Endothelial cell of umbilical vein (primary cell): ENCODE measurements around the gene GRID2. TPM values are rescaled to one million over a fixed set of nuclear protein-coding genes. Genes with fewer than 3 reads are reported as not detected.

Experiments
- BruUV-seq: library from RNA; stranded (reverse); fragments of 400-500 nt; replicated peaks from 2 replicates; lab custom pipeline; 2021; lab: Mats Ljungman, UMichigan
- CTCF ChIA-PET: fragments of 300-600, 350-600 bp; sonication (Branson Sonifier 250); formaldehyde crosslinking; loops from one replicate; lab custom pipeline; 2021; ENCODE audit warnings: antibody characterized with exemption, inconsistent platforms; lab: Charles Lee
- POLR2A ChIA-PET: fragments of 300-600, 350-600 bp; sonication (Branson Sonifier 250); formaldehyde crosslinking; loops from one replicate; lab custom pipeline; 2021; ENCODE audit warnings: antibody characterized with exemption, inconsistent platforms; lab: Charles Lee
- DNase-seq: peaks from one replicate; pipeline ENCODE4 v3.0.0-alpha.2; 2011; ENCODE audit warnings: low read depth, low spot score
- FAIRE-seq: peaks from 2 replicates; lab custom pipeline; 2011; peaks lifted over from hg19 to GRCh38; lab: Jason Lieb, UNC
- H2AFZ ChIP-seq: 2 replicates; pipeline ENCODE4 v1.6.0; 2012; ENCODE audit warnings: low read depth, low read length, control low read depth, inconsistent platforms
- H3K27ac ChIP-seq: 2 replicates; pipeline ENCODE4 v1.5.1; 2011; ENCODE audit warnings: low read depth, mild to moderate bottlenecking, control low read depth, low read length, moderate library complexity; ENCODE audit not compliant: insufficient read depth
- H3K27me3 ChIP-seq, 2 experiments: 2 replicates each; pipeline versions ENCODE4 v1.6.0 to v1.6.1; 2011; ENCODE audit warnings: low read length in 2 of 2, mixed read lengths in 1 of 2; ENCODE audit not compliant: control insufficient read depth in 2 of 2, insufficient read depth in 2 of 2
- H3K36me3 ChIP-seq, 2 experiments: 2 replicates in 1 of 2; 3 replicates in 1 of 2; pipeline ENCODE4 v1.5.1; 2011; ENCODE audit warnings: low read length in 2 of 2, mild to moderate bottlenecking in 1 of 2, moderate library complexity in 1 of 2; ENCODE audit not compliant: control insufficient read depth in 2 of 2, insufficient read depth in 2 of 2; ENCODE audit errors: extremely low read depth in 1 of 2
- H3K4me1 ChIP-seq: 3 replicates; pipeline ENCODE4 v1.5.1; 2011; ENCODE audit warnings: mild to moderate bottlenecking, low read length; ENCODE audit not compliant: control insufficient read depth, insufficient read depth; ENCODE audit errors: extremely low read depth
- H3K4me2 ChIP-seq: 2 replicates; pipeline ENCODE4 v1.6.1; 2011; ENCODE audit warnings: low read length, control low read depth, mixed read lengths; ENCODE audit not compliant: insufficient read depth
- H3K4me3 ChIP-seq, 3 experiments: fragments of 200-600 bp in 1 of 3; sonication (generic), shearing (Covaris generic) in 1 of 3; replicated peaks in 1 of 3; 2 replicates each; pipeline ENCODE4 v1.5.1; 2011 to 2016; ENCODE audit warnings: control low read depth in 3 of 3, low read length in 3 of 3, mild to moderate bottlenecking in 2 of 3, inconsistent platforms in 1 of 3, low read depth in 1 of 3, moderate library complexity in 1 of 3; ENCODE audit not compliant: insufficient read depth in 1 of 3
- H3K79me2 ChIP-seq: 2 replicates; pipeline ENCODE4 v1.6.0; 2012; ENCODE audit warnings: low read length, inconsistent platforms; ENCODE audit not compliant: control insufficient read depth, insufficient read depth
- H3K9ac ChIP-seq: replicated peaks from 2 replicates; pipeline ENCODE3; 2011; ENCODE audit warnings: low read length, control low read depth; ENCODE audit not compliant: insufficient read depth; ENCODE audit errors: extremely low read depth
- H3K9me1 ChIP-seq: replicated peaks from 3 replicates; pipeline ENCODE4 v1.6.0; 2011; ENCODE audit warnings: mild to moderate bottlenecking, low read length; ENCODE audit not compliant: control insufficient read depth, insufficient read depth; ENCODE audit errors: extremely low read depth
- H3K9me3 ChIP-seq: replicated peaks from 2 replicates; pipeline ENCODE4 v1.5.1; 2012; ENCODE audit warnings: low read length, inconsistent platforms; ENCODE audit not compliant: control insufficient read depth, insufficient read depth
- H4K20me1 ChIP-seq: replicated peaks from 2 replicates; pipeline ENCODE3; 2011; ENCODE audit warnings: mild to moderate bottlenecking, low read length; ENCODE audit not compliant: control insufficient read depth, insufficient read depth; ENCODE audit errors: extremely low read depth
- EZH2 ChIP-seq: IDR thresholded peaks from 2 replicates; pipeline ENCODE4 v1.6.1; 2012; ENCODE audit warnings: borderline replicate concordance, low read depth, mild to moderate bottlenecking, moderate library complexity, low read length, inconsistent platforms; ENCODE audit not compliant: severe bottlenecking
- FOS ChIP-seq: IDR thresholded peaks from 2 replicates; pipeline ENCODE4 v1.6.1; 2011; ENCODE audit warnings: mild to moderate bottlenecking, low read length, moderate library complexity, borderline replicate concordance; ENCODE audit not compliant: insufficient read depth
- GATA2 ChIP-seq: IDR thresholded peaks from 2 replicates; pipeline ENCODE4 v1.7.0; 2011; ENCODE audit warnings: low read depth, mild to moderate bottlenecking, moderate library complexity, mixed read lengths, low read length; ENCODE audit not compliant: insufficient read length, insufficient read depth
- JUN ChIP-seq: IDR thresholded peaks from 2 replicates; pipeline ENCODE4 v1.6.1; 2011; ENCODE audit warnings: borderline replicate concordance, low read depth; ENCODE audit not compliant: insufficient read length, insufficient read depth
- MYC ChIP-seq: IDR thresholded peaks from one replicate; pipeline ENCODE4 v1.6.1; 2011; ENCODE audit warnings: mild to moderate bottlenecking, low read depth, low read length
- POLR2A ChIP-seq: IDR thresholded peaks from 2 replicates; pipeline ENCODE4 v1.6.1; 2012; ENCODE audit warnings: low read depth, mild to moderate bottlenecking, control low read depth, low read length
- POLR2AphosphoS5 ChIP-seq: IDR thresholded peaks from 2 replicates; pipeline ENCODE4 v1.6.1; 2012; ENCODE audit warnings: low read depth, mild to moderate bottlenecking, control low read depth, low read length, moderate library complexity; ENCODE audit not compliant: insufficient read depth
- dilution Hi-C: fragments of 300-500 bp; cut with MboI; formaldehyde crosslinking; loops from one replicate; pipeline ENCODE4 v1.15.0; 2019; ENCODE audit warnings: low sequenced_read_pairs; ENCODE audit not compliant: extremely low pct_ligation_motif_present
- intact Hi-C: fragments of 100-400 bp; cut with micrococcal nuclease; formaldehyde crosslinking; loops from one replicate; pipeline ENCODE4 v1.10.0; 2022
- polyA plus RNA-seq, 4 experiments: library from polyadenylated mRNA; depleted of rRNA in 3 of 4; stranded (reverse) in 3 of 4; unstranded in 1 of 4; fragments of >200 nt; gene quantifications; 2 replicates each; pipeline versions ENCODE4 v1.2.1 to v1.2.3, GENCODE V29; 2011 to 2012; ENCODE audit warnings: missing spikeins in 1 of 4
- total RNA-seq: library from RNA; stranded (reverse); gene quantifications from 2 replicates; pipeline ENCODE4 v1.2.3, GENCODE V29; 2021
- TF ChIP-seq, protein P1 (sequence below): IDR thresholded peaks from 2 replicates; pipeline ENCODE4 v1.6.1; 2011; ENCODE audit not compliant: insufficient read depth, insufficient read length
- TF ChIP-seq, protein P2 (sequence below), 2 donors: IDR thresholded peaks; 1 replicate in 1 of 2; 2 replicates in 1 of 2; pipeline ENCODE4 v1.5.1; 2011; ENCODE audit warnings: low read length in 2 of 2, mild to moderate bottlenecking in 2 of 2, moderate library complexity in 2 of 2, control low read depth in 1 of 2, inconsistent platforms in 1 of 2, low read depth in 1 of 2; ENCODE audit not compliant: insufficient read depth in 1 of 2; ENCODE audit errors: extremely low read depth in 1 of 2

The GRID2 gene
- total and polyA plus RNA-seq, 2 donors (not counting 3 experiments of a cell fraction or from before 2014, with no cell fraction given): not detected

DNA sequence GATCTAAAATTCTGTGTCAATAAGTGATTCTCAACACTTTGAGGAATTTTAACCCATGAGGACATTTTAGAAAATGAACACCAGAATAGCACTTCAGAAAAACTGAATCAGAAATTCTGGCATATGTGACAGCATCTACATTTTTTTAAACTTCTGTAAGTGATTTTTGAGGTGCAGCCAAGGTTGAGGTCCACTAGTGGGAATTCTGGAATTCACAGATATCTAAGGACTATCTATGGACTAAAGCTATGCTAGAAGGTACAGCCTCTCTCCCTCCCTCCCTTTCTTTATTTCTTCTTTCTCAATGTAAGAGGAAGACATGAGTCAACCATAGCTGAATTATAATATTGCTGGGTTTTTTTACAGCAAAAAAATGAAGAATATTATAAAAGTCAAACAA, 1016.6 kb downstream of the GRID2 start:
- H3K4me1 ChIP-seq: peaks cover 21% of the 10 kb centered on the region
- H3K9ac ChIP-seq: no peak overlapping the region
- no peaks in the 10 kb centered on the region for H4K20me1 ChIP-seq
- H3K4me3 ChIP-seq: no peak overlapping the region
- H2AFZ ChIP-seq: no peak overlapping the region
- BruUV-seq: no TSS peak
- no peaks in the 10 kb centered on the region for H3K9me1 ChIP-seq
- ChIA-PET CTCF (no interaction called here), POLR2A (no interaction called here)
- H3K4me2 ChIP-seq: no peak overlapping the region
- intact Hi-C loops (no loop called here), dilution Hi-C loops (no loop called here)
- H3K79me2 ChIP-seq: no peaks in the 10 kb centered on the region
- H3K36me3 ChIP-seq: no peaks in the 10 kb centered on the region
- TF ChIP-seq MYC (no peak), JUN (no peak), EZH2 (no peak), GATA2 (no peak), POLR2AphosphoS5 (no peak), FOS (no peak), POLR2A (no peak)
- TF ChIP-seq, protein P1, sequence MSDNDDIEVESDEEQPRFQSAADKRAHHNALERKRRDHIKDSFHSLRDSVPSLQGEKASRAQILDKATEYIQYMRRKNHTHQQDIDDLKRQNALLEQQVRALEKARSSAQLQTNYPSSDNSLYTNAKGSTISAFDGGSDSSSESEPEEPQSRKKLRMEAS: no peak
- TF ChIP-seq, protein P2, sequence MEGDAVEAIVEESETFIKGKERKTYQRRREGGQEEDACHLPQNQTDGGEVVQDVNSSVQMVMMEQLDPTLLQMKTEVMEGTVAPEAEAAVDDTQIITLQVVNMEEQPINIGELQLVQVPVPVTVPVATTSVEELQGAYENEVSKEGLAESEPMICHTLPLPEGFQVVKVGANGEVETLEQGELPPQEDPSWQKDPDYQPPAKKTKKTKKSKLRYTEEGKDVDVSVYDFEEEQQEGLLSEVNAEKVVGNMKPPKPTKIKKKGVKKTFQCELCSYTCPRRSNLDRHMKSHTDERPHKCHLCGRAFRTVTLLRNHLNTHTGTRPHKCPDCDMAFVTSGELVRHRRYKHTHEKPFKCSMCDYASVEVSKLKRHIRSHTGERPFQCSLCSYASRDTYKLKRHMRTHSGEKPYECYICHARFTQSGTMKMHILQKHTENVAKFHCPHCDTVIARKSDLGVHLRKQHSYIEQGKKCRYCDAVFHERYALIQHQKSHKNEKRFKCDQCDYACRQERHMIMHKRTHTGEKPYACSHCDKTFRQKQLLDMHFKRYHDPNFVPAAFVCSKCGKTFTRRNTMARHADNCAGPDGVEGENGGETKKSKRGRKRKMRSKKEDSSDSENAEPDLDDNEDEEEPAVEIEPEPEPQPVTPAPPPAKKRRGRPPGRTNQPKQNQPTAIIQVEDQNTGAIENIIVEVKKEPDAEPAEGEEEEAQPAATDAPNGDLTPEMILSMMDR (IDR thresholded peaks at IDR 0.05; ENCODE audit: extremely low read depth in 1 of 2, insufficient read depth in 1 of 2, low read depth in 1 of 2, low read length in 2 of 2): no peak
- no peak for DNase-seq
- H3K9me3 ChIP-seq: no peaks in the 10 kb centered on the region
- peaks cover 0 to 2% of the 10 kb centered on the region in 2 experiments for H3K27me3 ChIP-seq
- no peak overlapping the region for H3K27ac ChIP-seq
- no peak for FAIRE-seq
